Smooth muscle cell of the coronary artery (primary cell): Measurements from ENCODE around the gene PIEZO1. TPM values are rescaled to one million over a fixed set of nuclear protein-coding genes. Genes with fewer than 3 reads are reported as not detected.

Experiments used
- total RNA-seq: library from RNA; depleted of rRNA; stranded (reverse); fragments of >200 nt; gene quantifications from 2 replicates; pipeline ENCODE4 v1.2.3, GENCODE V29; 2014; ENCODE audit warnings: low replicate concordance

PIEZO1 gene
- 127 and 192 TPM in 2 replicates for total RNA-seq

GRCh38 chr16:88785106-88785924, at the start of gene PIEZO1:
TSS of gene PIEZO1 (minus strand) at chr16:88785220. CDS start at chr16:88784964, 256 bp downstream.

GRCh38 chr16:88811769-88812512, 26.9 kb upstream of the PIEZO1 start, which contains the start of gene APRT:
TSS of gene APRT (minus strand) at chr16:88811928. CDS start at chr16:88811899, 29 bp downstream.

GRCh38 chr16:88803264-88803987, 18.4 kb upstream of the PIEZO1 start, which contains the start of gene CDT1:
TSS of gene CDT1 (plus strand) at chr16:88803789. CDS start at chr16:88803832, 43 bp downstream.

GRCh38 chr16:88706229-88706964, 78.6 kb downstream of the PIEZO1 start, which contains the start of the genes CTU2 and RNF166:
TSS of gene CTU2 (plus strand) at chr16:88706503. CDS start at chr16:88706531, 28 bp downstream.
TSS of gene RNF166 (minus strand) at chr16:88706408. CDS start at chr16:88706325, 83 bp downstream.

GRCh38 chr16:88686439-88687253, 98.4 kb downstream of the PIEZO1 start, which contains the start of gene SNAI3:
TSS of gene SNAI3 (minus strand) at chr16:88686507. CDS start at chr16:88686406, 101 bp downstream.

Other genes with a start within 250 kb of the PIEZO1 start
- gene ZC3H18, start 214.8 kb downstream of the PIEZO1 start, total RNA-seq = 8.3 and 9.5 TPM in 2 replicates
- gene IL17C, start 146.6 kb downstream of the PIEZO1 start, total RNA-seq = 0.15 TPM in 1 of 2 replicates, not detected in the other
- gene CYBA, start 134.2 kb downstream of the PIEZO1 start, total RNA-seq = 98.1 and 369 TPM in 2 replicates
- 41.4 and 74.9 TPM in 2 replicates for gene MVD, start 122.1 kb downstream of the PIEZO1 start, total RNA-seq
- not detected in 2 replicates for gene SNAI3, start 98.7 kb downstream of the PIEZO1 start, total RNA-seq
- 8.9 and 10.8 TPM in 2 replicates for gene RNF166, start 78.8 kb downstream of the PIEZO1 start, total RNA-seq
- 12.4 and 23.7 TPM in 2 replicates for gene CTU2, start 78.7 kb downstream of the PIEZO1 start, total RNA-seq
- 0.47 and 2.4 TPM in 2 replicates for gene CDT1, start 18.6 kb upstream of the PIEZO1 start, total RNA-seq
- 45.5 and 84.2 TPM in 2 replicates for gene APRT, start 26.7 kb upstream of the PIEZO1 start, total RNA-seq
- 15.0 and 22.3 TPM in 2 replicates for gene GALNS, start 71.7 kb upstream of the PIEZO1 start, total RNA-seq
- gene TRAPPC2L, start 71.9 kb upstream of the PIEZO1 start, total RNA-seq = 74.5 and 79.6 TPM in 2 replicates
- not detected in 2 replicates for gene PABPN1L, start 81.4 kb upstream of the PIEZO1 start, total RNA-seq
- gene CBFA2T3, start 192.0 kb upstream of the PIEZO1 start, total RNA-seq = not detected in 2 replicates